NOMO-1 treated with dmso at 0.1 percent for 144 hours (cell line): Measurements from ENCODE around the gene ATP1A4.
A peak's percentile ranks its signal among the peaks of the same experiment; 100 is the strongest.

Experiments used
- DNase-seq: peaks from one replicate; lab custom pipeline; 2025; ENCODE audit not compliant: unreplicated experiment; lab: John Stamatoyannopoulos, UW

The ATP1A4 gene

DNA sequence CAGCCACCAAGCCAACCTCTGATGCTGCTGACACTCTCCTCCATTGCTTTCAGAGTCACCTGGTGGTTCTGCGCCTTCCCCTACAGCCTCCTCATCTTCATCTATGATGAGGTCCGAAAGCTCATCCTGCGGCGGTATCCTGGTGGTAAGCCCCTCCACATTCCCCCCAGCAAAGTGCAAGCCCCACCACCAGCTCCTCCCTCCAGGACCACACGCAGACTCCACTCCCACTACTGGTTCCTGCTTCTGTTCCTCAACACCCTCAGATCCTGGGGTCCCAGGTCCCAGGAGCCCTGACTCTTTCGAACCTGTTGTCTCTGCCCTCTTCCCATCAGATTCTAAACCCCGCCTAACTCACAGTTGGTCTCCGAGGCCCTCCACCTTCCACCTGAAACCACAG, 11.6 kb upstream of the ATP1A4 start:
- no peak for DNase-seq

DNA sequence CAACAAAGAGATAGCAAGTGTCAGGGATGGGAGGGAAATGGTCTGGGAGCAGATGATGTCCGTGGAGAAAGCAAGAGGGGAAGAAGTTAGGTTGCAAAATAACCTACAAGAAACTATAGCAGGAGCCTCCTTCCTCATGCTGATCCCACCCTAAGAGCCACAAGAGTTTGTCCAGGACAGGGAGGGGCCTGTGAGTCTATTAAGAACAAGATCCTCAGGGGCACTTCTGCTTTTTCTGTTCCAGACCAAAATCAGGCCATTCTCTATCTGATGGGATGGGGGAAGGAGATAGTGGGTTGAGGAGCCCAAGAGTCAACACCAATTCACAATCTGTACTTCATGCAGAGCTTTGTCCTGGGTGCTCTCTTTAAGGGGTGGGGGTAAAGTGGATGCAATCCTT, 7.7 kb upstream of the ATP1A4 start:
- DNase-seq, result peak; percentile 86

- no peak for DNase-seq
These were observed 6.5 kb upstream of the ATP1A4 start for GRCh38 chr1:160144921-160145320.

DNA sequence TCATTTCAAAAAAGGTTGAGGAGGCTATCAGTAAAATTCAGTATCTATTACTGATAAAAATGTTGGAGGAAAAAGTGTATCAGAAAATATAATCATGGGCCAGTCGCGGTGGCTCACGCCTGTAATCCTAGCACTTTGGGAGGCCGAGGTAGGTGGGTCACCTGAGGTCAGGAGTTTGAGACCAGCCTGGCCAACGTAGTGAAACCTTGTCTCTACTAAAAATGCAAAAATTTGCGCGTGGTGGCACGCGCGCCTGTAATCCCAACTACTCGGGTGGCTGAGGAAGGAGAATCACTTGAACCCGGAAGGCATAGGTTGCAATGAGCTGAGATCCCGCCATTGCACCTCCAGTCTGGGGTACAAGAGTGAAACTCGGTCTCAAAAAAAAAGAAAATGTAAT, 5.3 kb upstream of the ATP1A4 start:
- no peak for DNase-seq

- DNase-seq, result no peak
These were observed 3.3 kb upstream of the ATP1A4 start for GRCh38 chr1:160148121-160148520.

- DNase-seq, result no peak
These were observed 2.2 kb upstream of the ATP1A4 start for GRCh38 chr1:160149233-160149632.

GRCh38 chr1:160149716-160150115, 1.7 kb upstream of the ATP1A4 start:
- DNase-seq, result no peak

GRCh38 chr1:160154790-160155189, 3.4 kb downstream of the ATP1A4 start:
- DNase-seq, result no peak

- no peak for DNase-seq
These were observed 5.0 kb downstream of the ATP1A4 start for GRCh38 chr1:160156361-160156760.

- no peak for DNase-seq
These were observed 5.8 kb downstream of the ATP1A4 start for GRCh38 chr1:160157174-160157573.

DNA sequence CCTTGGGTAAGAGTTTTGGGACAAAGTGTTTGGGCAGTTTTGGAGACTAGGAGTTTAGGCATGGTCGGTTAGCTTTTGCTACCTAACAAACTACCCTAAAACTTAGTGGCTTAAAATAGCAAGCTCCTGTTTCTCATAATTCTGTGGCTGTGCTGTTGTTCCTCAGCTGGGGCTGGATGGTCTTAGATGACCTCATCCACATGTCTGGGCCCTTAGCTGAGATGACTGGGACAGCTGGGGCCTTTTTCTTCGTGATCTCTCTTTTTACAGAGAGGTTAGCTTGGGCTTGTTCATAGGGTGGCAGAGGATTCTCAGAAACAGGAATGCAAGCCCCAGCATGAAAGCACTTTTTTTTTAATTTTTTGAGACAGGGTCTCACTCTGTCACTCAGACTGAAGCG, 6.6 kb downstream of the ATP1A4 start:
- DNase-seq, result no peak

DNA sequence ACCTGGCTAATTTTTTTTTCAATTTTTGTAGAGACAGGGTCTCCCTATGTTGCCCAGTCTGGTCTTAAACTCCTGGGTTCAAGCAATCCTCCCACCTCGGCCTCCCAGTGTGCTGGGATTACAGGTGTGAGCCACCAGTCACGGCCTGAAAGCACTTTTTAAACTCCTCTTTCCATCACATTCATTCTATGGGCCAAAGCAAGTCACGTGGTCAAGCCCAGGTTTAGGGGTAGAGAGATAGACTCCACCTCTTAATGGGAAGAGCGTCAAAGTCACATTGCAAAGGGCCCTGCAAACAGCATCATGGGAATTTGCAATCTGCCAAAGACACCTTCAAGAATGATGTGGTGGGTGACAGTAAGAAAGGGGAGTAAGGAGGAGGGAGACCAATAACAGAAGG, 7.1 kb downstream of the ATP1A4 start:
- DNase-seq, result no peak

DNA sequence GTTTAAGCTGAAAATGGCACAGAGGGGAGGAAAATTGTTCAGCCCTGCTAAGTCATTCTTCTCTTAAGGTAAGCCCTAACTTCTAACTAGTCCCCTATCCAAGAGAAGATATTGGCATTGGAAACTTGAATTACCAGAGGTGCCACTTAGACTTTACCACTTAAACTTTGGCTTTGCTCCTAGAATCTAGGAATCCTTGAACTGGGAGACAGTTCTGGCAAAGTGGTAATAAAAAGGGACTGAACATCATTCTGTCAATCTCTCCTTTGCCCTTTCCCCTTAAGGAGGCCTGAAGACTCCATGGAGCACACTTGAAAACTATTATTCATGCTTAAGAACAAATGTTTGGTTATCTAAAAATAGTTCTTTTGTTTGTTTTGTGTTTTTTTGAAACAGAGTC, 8.4 kb downstream of the ATP1A4 start:
- DNase-seq, result no peak

DNA sequence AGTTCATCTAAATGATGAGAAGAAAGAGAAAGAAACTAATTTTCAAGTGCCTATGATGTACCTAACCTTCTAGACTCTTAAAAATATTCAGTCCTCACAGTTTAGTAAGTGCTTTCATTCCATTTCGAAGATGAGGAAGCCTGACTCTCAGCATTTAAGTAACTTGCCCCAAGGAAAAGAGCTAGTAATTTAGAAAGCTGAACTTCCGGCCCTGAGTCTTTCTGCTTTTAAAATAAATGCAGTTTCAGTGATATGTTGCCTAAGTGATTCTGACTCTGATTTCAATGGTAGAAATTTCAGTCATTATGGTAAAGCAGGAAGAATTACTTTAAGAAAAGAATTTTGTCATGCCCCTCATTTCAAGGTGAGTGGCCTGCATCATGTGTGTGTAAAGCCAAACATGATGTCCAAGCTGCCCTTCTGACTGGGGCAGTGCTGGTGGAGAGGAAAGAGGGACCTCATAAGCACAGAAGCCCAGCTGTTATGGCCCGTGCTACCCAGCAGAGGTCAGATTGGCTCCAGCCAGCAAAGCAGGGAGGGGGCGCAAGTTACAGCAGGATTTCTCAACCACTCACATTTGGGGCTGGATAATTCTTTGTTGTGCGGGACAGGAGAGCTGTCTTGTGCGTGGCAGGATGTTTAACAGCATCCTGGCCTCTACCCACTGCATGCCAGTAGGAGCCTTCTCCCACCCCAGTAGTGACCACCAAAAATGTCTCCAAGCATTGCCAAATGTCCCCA, 10.7 kb downstream of the ATP1A4 start:
- DNase-seq, result no peak

- no peak for DNase-seq
These were observed 11.5 kb downstream of the ATP1A4 start for GRCh38 chr1:160162931-160163330.

DNA sequence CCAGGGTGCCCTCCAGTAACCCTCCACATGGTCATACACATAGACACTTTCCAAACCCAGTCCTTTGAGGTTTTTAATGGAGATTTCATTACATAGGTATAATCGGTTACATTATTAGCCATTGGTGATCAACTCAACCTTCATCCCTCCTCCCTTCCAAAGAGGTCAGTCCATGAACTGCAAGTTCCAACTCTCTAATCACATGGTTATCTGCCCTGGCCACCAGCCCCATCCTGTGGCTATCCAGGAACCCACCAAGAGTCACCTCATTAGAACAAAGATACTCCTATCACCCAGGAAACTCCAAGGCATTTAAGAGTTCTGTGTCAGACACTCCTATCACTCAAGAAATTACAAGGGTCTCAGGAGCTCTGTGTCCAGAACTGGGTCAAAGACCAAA, 12.2 kb downstream of the ATP1A4 start:
- DNase-seq, result no peak

GRCh38 chr1:160164121-160164520, 12.7 kb downstream of the ATP1A4 start:
- no peak for DNase-seq

GRCh38 chr1:160166166-160166868, 14.9 kb downstream of the ATP1A4 start:
- peak; percentile 19 for DNase-seq

- no peak for DNase-seq
These were observed 15.7 kb downstream of the ATP1A4 start for GRCh38 chr1:160167056-160167455.

DNA sequence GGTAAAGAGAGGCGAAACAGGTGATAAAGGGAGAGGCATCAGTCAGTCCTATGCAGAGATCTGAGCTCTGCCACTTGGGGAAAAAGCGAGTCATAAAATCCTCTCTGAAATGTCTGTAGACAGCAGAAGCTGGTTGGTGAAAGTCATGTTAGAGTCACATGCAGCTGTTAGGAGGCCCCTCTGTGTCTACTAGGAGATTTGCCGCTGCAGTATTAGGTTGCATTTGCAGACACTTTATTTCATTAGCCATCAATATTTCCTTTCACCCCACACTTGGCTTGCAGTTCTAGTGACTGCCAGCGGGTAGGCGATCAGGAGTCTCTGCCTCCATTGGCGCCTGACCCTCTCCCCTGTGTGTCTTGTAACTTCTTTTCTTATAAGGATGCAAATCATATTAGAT, 16.2 kb downstream of the ATP1A4 start:
- DNase-seq, result no peak

- DNase-seq, result no peak
These were observed 16.6 kb downstream of the ATP1A4 start for GRCh38 chr1:160168016-160168415.

- no peak for DNase-seq
These were observed 17.4 kb downstream of the ATP1A4 start for GRCh38 chr1:160168609-160169369.
